GM19023 (cell line): ENCODE measurements around the gene RADIL.
A peak's percentile ranks its signal among the peaks of the same experiment; 100 is the strongest.
"Not testable (repeated sequence)": the region's sequence is repeated elsewhere in the genome, so short reads cannot be mapped to it uniquely, and the experiment has no call there.

ENCODE experiments used
- ATAC-seq: cut with Tn5 transposase; IDR thresholded peaks from one replicate; pipeline ENCODE4 v1.9.1; 2021; ENCODE audit warnings: mild to moderate bottlenecking, moderate library complexity; ENCODE audit not compliant: unreplicated experiment

RADIL gene

DNA sequence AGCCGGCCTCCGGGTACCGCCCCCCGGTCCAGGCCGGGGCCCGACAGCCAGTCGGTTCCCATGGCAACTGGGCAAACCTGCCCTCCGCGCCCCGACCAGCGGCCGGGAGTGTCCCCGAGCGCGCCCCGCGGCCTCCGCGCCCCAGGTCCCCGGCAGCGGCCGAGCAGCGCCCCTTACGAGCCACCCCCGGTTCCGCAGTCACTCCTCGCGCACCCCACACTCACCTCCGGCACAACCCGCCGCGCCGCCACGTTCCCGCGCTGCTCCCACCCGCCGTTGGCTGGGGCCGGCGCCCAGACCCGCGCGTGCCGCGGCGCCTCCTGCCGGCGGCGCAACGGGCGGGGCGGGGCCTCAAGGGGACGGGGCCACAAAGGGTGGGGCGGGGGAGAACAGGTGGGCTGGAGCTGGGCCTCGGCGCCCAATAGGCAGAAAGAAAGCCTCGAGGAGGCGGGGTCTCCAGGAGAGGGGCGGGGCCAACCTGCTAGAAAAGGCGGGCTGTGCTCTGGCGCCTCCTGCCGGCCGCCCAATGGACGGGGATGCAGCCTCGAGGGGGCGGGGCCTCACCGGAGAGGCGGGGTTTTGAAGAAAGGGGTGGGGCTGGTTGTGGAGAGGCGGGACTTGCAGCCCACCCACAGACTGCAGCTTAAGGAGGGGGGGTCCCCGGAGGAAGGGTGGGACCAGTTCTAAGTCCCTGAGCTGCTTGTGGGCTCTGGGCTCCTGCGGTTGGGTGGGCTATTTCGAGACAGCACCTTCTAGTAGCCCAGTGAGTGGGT is at the start of gene RADIL:
RADIL (minus strand) TSS at position 345 of the 773 bp plus-strand sequence. CDS start 5,577 bp downstream, outside the sequence.
- peak; percentile 52 for ATAC-seq

DNA sequence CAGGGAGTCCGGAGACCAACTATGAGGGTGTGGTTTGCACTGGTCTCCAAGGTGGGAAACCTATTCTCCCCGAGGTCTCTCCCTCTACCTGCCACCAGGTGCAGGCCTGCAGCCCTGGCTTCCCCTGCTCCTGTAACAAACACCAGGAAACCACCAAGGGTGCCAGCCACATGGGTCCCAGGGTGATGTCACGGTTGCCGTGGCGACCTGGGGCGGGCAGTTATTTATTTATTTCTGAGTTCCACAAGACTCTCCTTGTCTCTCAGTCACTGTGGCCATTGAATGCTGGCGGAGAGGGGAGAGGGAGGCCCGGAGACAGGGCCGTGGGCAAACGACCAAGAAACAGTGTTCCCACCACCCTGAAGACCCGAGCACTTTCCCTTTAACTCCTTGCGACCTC is 48.4 kb upstream of the RADIL start:
- ATAC-seq, result no peak

DNA sequence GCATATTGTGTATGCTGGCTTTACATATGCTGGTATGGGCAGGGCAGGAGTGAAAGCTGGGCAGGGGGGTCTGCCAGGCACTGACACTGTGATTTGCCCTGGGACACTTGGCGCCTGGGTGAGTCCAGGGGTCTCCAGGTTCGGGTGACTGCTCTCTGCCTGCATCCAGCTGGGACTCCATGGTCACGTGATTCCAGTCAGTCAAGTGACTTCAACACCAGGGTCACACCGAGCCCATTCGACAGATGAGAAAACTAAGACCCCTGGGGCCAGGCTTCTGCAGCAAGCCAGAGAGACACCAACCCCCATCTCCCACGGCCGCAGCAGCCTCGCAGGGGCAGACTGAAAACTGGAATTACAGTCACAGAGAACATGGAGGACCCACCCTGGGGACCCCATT is 45.5 kb upstream of the RADIL start:
- no peak for ATAC-seq

- ATAC-seq, result no peak
Observed at GRCh38 chr7:4928445-4928844, 44.9 kb upstream of the RADIL start.

GRCh38 chr7:4919969-4920766 is 36.7 kb upstream of the RADIL start:
- no peak for ATAC-seq

DNA sequence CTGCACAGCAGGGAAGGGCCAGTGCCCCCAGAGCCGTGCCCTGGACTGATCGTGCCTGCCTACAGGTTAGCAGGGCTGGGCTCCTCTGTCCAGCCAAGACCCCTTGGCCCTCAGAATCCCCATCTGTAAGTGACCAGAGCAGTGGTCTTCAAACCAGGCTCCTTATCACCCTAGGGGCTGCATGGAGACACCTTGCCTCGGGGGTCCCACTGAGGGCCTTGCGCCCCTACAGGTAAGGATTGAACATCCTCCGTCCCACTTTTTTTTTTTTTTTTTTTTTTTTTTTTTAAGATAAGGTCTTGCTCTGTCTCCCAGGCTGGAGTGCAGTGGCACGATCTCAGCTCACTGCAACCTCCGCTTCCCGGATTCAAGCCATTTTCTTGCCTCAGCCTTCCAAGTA is 32.6 kb upstream of the RADIL start:
- no peak for ATAC-seq

GRCh38 chr7:4911111-4911828 is 27.8 kb upstream of the RADIL start:
- no peak for ATAC-seq

DNA sequence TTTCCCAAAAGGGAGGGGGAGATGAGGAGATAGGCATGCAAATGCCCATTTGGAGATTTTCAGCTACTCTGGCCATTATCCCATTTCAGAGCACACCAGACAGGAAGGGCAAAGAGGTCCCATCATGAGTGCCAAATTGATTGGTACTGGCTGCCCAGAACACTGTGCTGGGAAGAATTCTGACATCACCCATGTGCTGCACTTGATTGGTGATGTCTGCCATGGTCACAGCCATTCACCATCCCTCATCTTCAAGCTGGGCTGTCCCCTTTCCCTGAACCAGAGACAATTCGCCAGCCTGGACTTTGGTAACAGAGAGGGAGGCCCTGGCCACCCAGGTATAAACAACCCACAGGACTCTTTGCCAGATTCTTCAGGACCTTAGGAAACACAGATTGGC is 23.2 kb upstream of the RADIL start:
- no peak for ATAC-seq

DNA sequence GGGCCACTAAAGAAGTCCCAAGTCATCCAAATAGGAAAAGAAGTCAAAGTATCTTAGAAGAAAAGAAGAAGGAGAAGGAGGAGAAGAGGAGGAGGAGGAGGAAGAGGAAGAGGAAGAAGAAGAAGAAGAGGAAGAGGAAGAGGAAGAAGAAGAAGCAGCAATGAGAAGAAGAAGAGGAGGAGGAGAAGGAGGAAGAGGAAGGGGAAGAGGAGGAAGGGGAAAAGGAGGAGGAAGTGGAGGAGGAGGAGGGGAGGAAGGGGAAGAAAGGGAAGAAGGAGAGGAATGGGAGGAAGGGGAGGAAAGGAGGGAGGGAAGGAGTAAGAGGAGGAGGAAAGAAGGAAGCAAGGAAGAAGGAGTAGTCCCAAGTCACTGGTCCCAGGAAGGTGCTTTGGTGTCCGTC is 21.7 kb upstream of the RADIL start:
- ATAC-seq, result no peak

- no peak for ATAC-seq
Observed at GRCh38 chr7:4904346-4904745, 20.8 kb upstream of the RADIL start.

- ATAC-seq, result no peak
Observed at GRCh38 chr7:4895766-4896165, 12.2 kb upstream of the RADIL start.

GRCh38 chr7:4894482-4894881 is 11.0 kb upstream of the RADIL start:
- no peak for ATAC-seq

GRCh38 chr7:4893929-4894475 is 10.5 kb upstream of the RADIL start:
- ATAC-seq, result no peak

- ATAC-seq, result not testable (repeated sequence)
Observed at GRCh38 chr7:4893188-4893587, 9.7 kb upstream of the RADIL start.

DNA sequence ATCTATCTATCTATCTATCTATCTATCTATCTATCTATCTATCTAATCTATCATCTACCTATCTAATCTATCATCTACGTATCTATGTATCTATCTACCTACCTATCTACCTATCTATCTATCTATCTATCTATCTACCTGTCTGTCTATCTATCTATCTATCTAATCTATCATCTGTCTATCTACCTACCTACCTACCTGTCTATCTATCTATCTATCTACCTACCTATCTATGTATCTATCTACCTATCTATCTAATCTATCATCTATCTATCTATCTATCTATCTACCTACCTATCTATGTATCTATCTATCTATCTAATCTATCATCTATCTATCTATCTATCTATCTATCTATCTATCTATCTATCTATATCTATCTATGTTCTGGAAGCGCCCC is 8.0 kb upstream of the RADIL start:
- not testable (repeated sequence) for ATAC-seq

DNA sequence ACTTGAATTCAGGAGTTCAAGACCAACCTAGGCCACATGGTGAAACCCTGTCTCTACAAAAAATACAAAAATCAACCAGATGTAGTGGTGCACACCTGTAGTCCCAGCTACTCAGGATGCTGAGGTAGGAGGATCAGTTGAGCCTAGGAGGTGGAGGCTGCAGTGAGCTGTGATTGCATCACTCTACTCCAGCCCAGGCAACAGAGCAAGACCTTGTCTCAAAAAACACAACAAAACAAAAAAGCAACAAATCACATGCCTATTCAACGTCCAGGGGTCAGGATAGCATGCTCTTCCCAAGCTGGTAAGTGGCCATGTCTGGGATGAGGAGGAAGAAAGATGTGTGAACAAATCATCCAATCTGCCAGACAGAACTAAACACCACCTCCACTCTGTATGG is 6.2 kb upstream of the RADIL start:
- no peak for ATAC-seq

DNA sequence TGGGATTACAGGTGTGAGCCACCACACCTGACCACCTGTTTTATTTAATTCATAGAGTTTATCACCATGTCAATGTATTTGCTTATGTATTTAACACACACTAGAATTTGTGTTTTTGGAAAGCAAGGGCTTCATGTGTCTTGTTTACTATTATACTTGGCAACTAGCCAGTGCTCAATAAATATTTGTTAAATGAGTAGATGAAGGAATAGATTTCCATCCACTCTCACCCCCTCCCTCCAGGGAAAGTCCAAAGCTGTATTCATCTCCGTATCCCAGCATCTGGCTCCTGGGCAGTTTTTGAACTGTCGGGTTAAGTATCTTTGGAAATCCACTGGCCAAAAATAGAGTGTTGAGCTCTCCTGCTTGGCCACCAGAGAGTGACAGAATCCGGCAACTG is 4.6 kb upstream of the RADIL start:
- no peak for ATAC-seq

- ATAC-seq, result no peak
Observed at GRCh38 chr7:4886671-4887070, 3.2 kb upstream of the RADIL start.

DNA sequence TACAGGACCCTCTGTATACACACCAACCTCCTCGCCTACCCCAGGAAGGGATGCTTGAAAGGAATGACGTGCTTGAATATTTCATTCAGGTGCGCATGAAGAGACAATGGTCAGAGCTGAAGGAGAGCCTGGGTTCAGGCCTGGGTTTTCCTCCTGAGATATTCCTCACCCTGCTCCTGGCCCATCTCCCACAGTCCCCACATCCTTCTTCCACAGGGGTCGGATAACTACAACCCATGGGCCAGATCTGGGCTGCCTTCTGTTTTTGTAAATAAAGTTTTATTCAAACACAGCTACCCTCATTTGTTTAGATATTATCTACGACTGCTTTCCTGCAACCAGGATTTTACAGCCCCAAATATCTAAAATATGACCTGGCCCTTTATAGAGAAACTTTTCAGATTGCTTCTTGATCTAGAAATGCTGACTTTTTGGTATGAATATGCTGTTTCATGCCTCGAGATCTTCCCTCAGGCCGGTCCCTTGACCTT is 1.8 kb upstream of the RADIL start:
- ATAC-seq, result no peak

GRCh38 chr7:4884164-4884563 is 648 bp upstream of the RADIL start:
- ATAC-seq, result no peak

- ATAC-seq, result no peak
Observed at GRCh38 chr7:4883033-4883371, 514 bp downstream of the RADIL start.
